AG04450 (cell line): ENCODE data around the gene SPEN. TPM values are rescaled to one million over a fixed set of nuclear protein-coding genes. Genes with fewer than 3 reads are reported as not detected.

Experiments used
- CTCF ChIA-PET: fragments of 300-600, 350-600 bp; formaldehyde crosslinking; extraction: SDS; loops from one replicate; lab custom pipeline; 2022; ENCODE audit warnings: antibody characterized with exemption, inconsistent platforms; lab: Charles Lee
- POLR2A ChIA-PET: fragments of 350-600 bp; formaldehyde crosslinking; extraction: SDS; loops from one replicate; lab custom pipeline; 2021; ENCODE audit warnings: antibody characterized with exemption, inconsistent platforms; lab: Yijun Ruan, JAX
- DNase-seq: peaks from one replicate; pipeline ENCODE4 v3.0.0-alpha.2; 2011; ENCODE audit warnings: low read depth, low spot score
- H3K27ac ChIP-seq: one replicate; pipeline ENCODE4 v1.5.1; 2012; ENCODE audit warnings: low read depth, low read length, control low read depth
- H3K27me3 ChIP-seq: one replicate; pipeline ENCODE4 v1.6.0; 2012; ENCODE audit warnings: low read length; ENCODE audit not compliant: control insufficient read depth, insufficient read depth
- H3K4me3 ChIP-seq: 2 replicates; pipeline ENCODE4 v1.5.1; 2011; ENCODE audit warnings: mild to moderate bottlenecking, low read depth, low read length, control low read depth
- H3K9me3 ChIP-seq: 2 replicates; pipeline ENCODE4 v1.5.1; 2012; ENCODE audit warnings: low read length; ENCODE audit not compliant: control insufficient read depth, insufficient read depth
- CTCF ChIP-seq: IDR thresholded peaks from 2 replicates; pipeline ENCODE4 v1.5.1; 2011; ENCODE audit warnings: low read depth, low read length, control low read depth, inconsistent platforms
- polyA plus RNA-seq: library from polyadenylated mRNA; depleted of rRNA; stranded (reverse); fragments of >200 nt; gene quantifications from 2 replicates; pipeline ENCODE4 v1.2.3, GENCODE V29; 2011

SPEN gene
- polyA plus RNA-seq, 1 experiment, result 5.2 TPM

- no peak overlapping the region for H3K27ac ChIP-seq
- no peak for DNase-seq
- no peak for TF ChIP-seq CTCF
- POLR2A ChIA-PET, result no interaction called here
- H3K9me3 ChIP-seq, result no peaks in the 10 kb centered on the region
- no peak overlapping the region for H3K4me3 ChIP-seq
- CTCF ChIA-PET, result no interaction called here
- no peaks in the 10 kb centered on the region for H3K27me3 ChIP-seq
Observed at GRCh38 chr1:15934211-15935055, 86.9 kb downstream of the SPEN start.

- ChIA-PET CTCF (no interaction called here), POLR2A (no interaction called here)
- Histone ChIP-seq H3K27ac (no peak overlapping the region), H3K27me3 (no peaks in the 10 kb centered on the region), H3K9me3 (no peaks in the 10 kb centered on the region), H3K4me3 (no peak overlapping the region)
- no peak for DNase-seq
- TF ChIP-seq CTCF, result no peak
Observed at GRCh38 chr1:15935056-15935950, 87.8 kb downstream of the SPEN start.

GRCh38 chr1:15936025-15936424 lies 88.5 kb downstream of the SPEN start:
- CTCF ChIA-PET, result interaction anchor here (2.7 kb wide), 1 partner anchor 121 kb away, joined by 6 read pairs; no protein-coding TSS in a partner anchor
- POLR2A ChIA-PET, result interaction anchor here (0.8 kb wide), 1 partner anchor 137 kb away, joined by 12 read pairs; no protein-coding TSS in a partner anchor
- no peak for DNase-seq
- H3K27ac ChIP-seq, result no peak overlapping the region
- TF ChIP-seq CTCF, result no peak
- H3K4me3 ChIP-seq, result no peak overlapping the region
- no peaks in the 10 kb centered on the region for H3K27me3 ChIP-seq
- no peaks in the 10 kb centered on the region for H3K9me3 ChIP-seq

GRCh38 chr1:15937146-15937545 lies 89.6 kb downstream of the SPEN start:
- CTCF ChIA-PET, result interaction anchor here (0.5 to 2.7 kb wide), 2 partner anchors 78 to 122 kb away, joined by 3 to 6 read pairs; no protein-coding TSS in a partner anchor
- Histone ChIP-seq H3K27me3 (no peaks in the 10 kb centered on the region), H3K4me3 (no peak overlapping the region), H3K27ac (no peak overlapping the region), H3K9me3 (no peaks in the 10 kb centered on the region)
- POLR2A ChIA-PET, result interaction anchor here (0.8 kb wide), 1 partner anchor 138 kb away, joined by 12 read pairs; no protein-coding TSS in a partner anchor
- no peak for TF ChIP-seq CTCF
- DNase-seq, result no peak
